ENCODE measurements around the gene ATP5ME. TPM values are rescaled to one million over a fixed set of nuclear protein-coding genes. Genes with fewer than 3 reads are reported as not detected.

Gene ATP5ME
- total RNA-seq, 2 donors from 2014 or later = 108 to 125 TPM

- Mint-ChIP-seq H3K27ac (no peak overlapping the region), H3K9me3 (peaks cover 4 to 12% of the 10 kb centered on the region in 2 donors), H3K27me3 (ENCODE audit: low read depth) (no peaks in the 10 kb centered on the region), H3K36me3 (ENCODE audit: insufficient read depth in 2 of 2) (no peaks in the 10 kb centered on the region), H3K4me1 (ENCODE audit: low read depth) (no peaks in the 10 kb centered on the region), H3K4me3 (no peak overlapping the region)
- ATAC-seq (replicated peaks in 1 of 2) (no peak), DNase-seq (no peak)
Measured at GRCh38 chr4:632926-633325, 41.1 kb downstream of the ATP5ME start.

- ATAC-seq (replicated peaks in 1 of 2) (no peak), DNase-seq (no peak)
- H3K4me1 Mint-ChIP-seq (ENCODE audit: low read depth) = no peaks in the 10 kb centered on the region
- H3K4me3 Mint-ChIP-seq = no peak overlapping the region
- H3K27me3 Mint-ChIP-seq (ENCODE audit: low read depth) = no peaks in the 10 kb centered on the region
- H3K27ac Mint-ChIP-seq = no peak overlapping the region
- peaks cover 4 to 12% of the 10 kb centered on the region in 2 donors for H3K9me3 Mint-ChIP-seq
- H3K36me3 Mint-ChIP-seq (ENCODE audit: insufficient read depth in 2 of 2) = no peaks in the 10 kb centered on the region
Measured at GRCh38 chr4:632196-632790, 41.8 kb downstream of the ATP5ME start.

- DNase-seq = no peak
- Mint-ChIP-seq H3K27me3 (ENCODE audit: low read depth) (no peaks in the 10 kb centered on the region), H3K36me3 (ENCODE audit: insufficient read depth in 2 of 2) (no peaks in the 10 kb centered on the region), H3K27ac (no peak overlapping the region), H3K9me3 (peaks cover 4 to 12% of the 10 kb centered on the region in 2 donors), H3K4me3 (no peak overlapping the region), H3K4me1 (ENCODE audit: low read depth) (no peaks in the 10 kb centered on the region)
- ATAC-seq (replicated peaks in 1 of 2) = no peak
Measured at GRCh38 chr4:630656-631055, 43.4 kb downstream of the ATP5ME start.

GRCh38 chr4:629915-630641, 44.0 kb downstream of the ATP5ME start:
- no peaks in the 10 kb centered on the region for H3K36me3 Mint-ChIP-seq (ENCODE audit: insufficient read depth in 2 of 2)
- no peak for DNase-seq
- H3K4me1 Mint-ChIP-seq (ENCODE audit: low read depth) = no peaks in the 10 kb centered on the region
- no peaks in the 10 kb centered on the region for H3K27me3 Mint-ChIP-seq (ENCODE audit: low read depth)
- no peak overlapping the region for H3K27ac Mint-ChIP-seq
- ATAC-seq (replicated peaks in 1 of 2) = no peak
- peaks cover 4 to 12% of the 10 kb centered on the region in 2 donors for H3K9me3 Mint-ChIP-seq
- H3K4me3 Mint-ChIP-seq = no peak overlapping the region

DNA sequence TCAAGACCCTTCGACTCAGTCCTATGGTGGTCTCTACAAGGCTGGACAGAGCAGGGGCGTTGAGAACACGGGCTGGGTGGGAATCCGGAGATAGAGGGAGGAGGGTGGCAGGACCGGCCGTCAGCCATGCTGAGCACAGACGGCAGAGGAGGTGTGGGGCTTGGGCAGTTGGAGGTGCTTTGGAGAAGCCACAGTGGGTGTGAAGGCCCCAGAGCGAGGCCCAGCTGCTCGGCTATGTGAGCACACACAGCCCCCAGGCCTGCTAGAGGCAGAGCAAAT, 44.5 kb downstream of the ATP5ME start:
- no peaks in the 10 kb centered on the region for H3K36me3 Mint-ChIP-seq (ENCODE audit: insufficient read depth in 2 of 2)
- H3K9me3 Mint-ChIP-seq = peaks cover 4 to 12% of the 10 kb centered on the region in 2 donors
- ATAC-seq (replicated peaks in 1 of 2) (no peak), DNase-seq (no peak)
- H3K4me3 Mint-ChIP-seq = no peak overlapping the region
- H3K27me3 Mint-ChIP-seq (ENCODE audit: low read depth) = peaks cover under 1% of the 10 kb centered on the region
- H3K27ac Mint-ChIP-seq = no peak overlapping the region
- no peaks in the 10 kb centered on the region for H3K4me1 Mint-ChIP-seq (ENCODE audit: low read depth)

DNA sequence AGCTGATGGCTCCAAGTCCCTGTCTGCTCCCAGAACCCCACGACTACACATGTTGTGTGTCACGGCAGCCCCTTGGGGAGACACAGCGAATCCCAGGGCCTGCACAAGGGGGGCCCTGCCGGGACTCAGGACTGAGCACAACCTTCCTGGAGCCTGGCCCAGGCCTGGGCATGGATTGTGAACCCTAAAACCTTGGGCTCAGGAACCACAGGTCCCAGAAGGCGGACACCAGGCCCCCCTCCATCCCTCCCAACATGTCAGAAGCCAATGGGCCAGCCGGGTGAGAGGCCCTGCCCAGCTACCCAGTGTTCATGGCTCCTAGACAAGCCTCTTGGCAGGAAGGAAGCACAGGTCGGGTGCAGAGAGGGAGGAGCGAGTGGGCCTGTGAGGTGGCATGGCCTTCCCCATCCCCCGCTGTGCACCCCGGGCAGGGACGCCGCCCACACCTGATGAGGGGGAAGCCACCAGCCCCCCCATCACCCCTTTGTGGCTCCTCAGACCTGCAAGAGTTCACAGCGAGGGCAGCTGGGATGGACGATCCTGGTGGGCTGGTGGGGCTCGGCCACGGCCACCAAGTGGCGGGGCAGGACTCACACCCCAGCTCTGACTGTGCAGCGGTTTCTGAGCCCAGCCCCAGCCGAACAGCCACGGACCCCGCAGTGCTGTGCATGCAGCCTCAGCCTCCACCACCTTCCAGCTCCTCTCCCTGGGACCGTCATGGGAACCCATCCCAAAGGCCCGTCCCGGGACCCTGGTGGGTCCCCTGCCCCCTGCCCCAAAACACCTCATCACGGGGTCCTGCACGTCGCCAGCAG, 45.0 kb downstream of the ATP5ME start:
- Mint-ChIP-seq H3K27me3 (ENCODE audit: low read depth) (peaks cover 5% of the 10 kb centered on the region), H3K4me1 (ENCODE audit: low read depth) (no peaks in the 10 kb centered on the region), H3K9me3 (peaks cover 4 to 12% of the 10 kb centered on the region in 2 donors), H3K36me3 (ENCODE audit: insufficient read depth in 2 of 2) (no peaks in the 10 kb centered on the region), H3K4me3 (no peak overlapping the region), H3K27ac (no peak overlapping the region)
- DNase-seq (no peak), ATAC-seq (replicated peaks in 1 of 2) (no peak)

- H3K27me3 Mint-ChIP-seq (ENCODE audit: low read depth) = peaks cover 5% of the 10 kb centered on the region
- H3K9me3 Mint-ChIP-seq = peaks cover 4 to 12% of the 10 kb centered on the region in 2 donors
- H3K4me1 Mint-ChIP-seq (ENCODE audit: low read depth) = no peaks in the 10 kb centered on the region
- H3K27ac Mint-ChIP-seq = no peak overlapping the region
- ATAC-seq (replicated peaks in 1 of 2) = no peak
- no peak for DNase-seq
- H3K36me3 Mint-ChIP-seq (ENCODE audit: insufficient read depth in 2 of 2) = no peaks in the 10 kb centered on the region
- H3K4me3 Mint-ChIP-seq = no peak overlapping the region
Measured at GRCh38 chr4:628311-628741, 45.8 kb downstream of the ATP5ME start.

DNA sequence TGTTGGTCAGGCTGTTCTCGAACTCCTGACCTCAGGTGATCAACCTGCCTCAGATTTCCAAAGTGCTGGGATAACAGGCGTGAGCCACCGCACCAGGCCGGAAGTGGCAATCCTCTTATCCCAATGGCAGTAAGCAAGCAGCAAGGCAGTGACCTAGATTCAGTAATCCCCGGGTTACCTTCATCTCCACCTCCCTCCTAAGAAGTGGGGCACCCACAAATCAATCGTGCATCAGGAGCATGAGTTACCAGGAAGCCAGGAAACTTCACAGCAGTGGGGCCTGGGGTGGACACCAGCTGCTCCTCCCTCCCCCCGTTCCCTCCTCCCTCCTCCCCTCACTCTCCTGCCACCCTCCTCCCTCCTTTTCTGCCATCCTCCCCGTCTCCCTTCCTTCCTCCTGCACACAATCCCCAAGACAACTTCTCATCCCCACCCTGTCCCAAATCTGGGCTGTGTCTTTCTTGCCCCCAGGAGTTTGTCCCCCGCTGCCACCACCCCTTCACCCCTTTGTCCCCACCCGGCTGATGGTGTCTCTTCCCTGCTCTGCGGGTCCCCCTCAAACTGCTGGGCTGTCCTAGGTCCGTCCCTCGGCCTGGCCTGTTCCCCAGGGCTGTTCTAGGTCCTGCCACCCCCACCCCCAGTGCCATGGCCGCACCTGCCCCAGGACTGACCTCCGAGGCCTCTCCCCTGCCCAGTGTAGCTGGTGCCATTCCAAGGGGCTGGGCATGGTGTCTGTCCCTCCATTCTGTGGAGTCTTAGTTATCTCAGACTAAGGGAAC, 46.5 kb downstream of the ATP5ME start:
- Mint-ChIP-seq H3K36me3 (ENCODE audit: insufficient read depth in 2 of 2) (no peaks in the 10 kb centered on the region), H3K9me3 (peaks cover 4 to 8% of the 10 kb centered on the region in 2 donors), H3K4me3 (no peak overlapping the region), H3K27me3 (ENCODE audit: low read depth) (peaks cover 5% of the 10 kb centered on the region), H3K27ac (no peak overlapping the region), H3K4me1 (ENCODE audit: low read depth) (no peaks in the 10 kb centered on the region)
- ATAC-seq (replicated peaks in 1 of 2) (no peak), DNase-seq (no peak)

DNA sequence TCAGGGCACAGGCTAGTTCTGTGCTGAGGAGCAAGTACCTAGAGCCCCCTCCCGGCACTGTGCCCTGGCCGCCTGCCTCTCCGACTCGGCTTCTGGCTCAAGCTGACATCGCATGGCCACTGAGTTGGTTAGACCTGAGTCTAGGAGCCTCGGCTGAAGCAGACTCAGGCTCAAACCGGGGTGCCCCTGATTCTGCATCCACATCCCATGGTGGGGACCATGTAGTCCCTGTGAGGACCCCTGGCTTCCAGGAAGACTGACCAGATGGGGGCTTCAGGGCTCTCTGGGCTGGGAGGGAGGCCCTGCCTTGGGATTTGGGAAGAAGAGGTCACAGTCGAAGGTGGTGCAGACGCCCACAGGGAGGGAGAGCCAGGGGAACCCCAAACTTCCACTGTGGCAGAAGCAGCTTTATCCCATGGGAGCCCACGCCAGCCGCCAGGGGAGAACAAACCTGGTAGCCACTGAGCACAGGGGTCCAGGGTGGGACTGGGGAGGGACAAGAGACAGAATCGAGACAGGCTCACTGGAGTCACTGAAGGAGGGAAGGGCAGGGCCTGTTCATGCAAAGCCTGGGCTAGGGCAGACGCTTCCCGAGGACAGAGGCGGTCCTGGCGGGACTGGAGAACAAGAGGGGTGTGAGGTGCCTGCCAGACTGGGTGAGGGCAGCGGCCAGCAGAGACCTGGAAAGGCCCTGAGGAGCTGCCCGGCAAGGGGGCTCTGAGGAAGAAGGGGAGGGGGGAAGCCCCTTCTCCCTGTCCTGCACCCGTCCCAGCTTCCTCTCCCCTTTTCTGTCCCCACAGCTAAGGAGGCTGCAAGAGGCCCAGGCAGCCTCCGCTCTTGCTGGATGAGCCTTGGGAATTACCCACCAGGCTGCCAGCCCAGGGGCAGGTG, 47.6 kb downstream of the ATP5ME start:
- ATAC-seq (replicated peaks in 1 of 2) = no peak
- Mint-ChIP-seq H3K9me3 (peaks cover 2 to 3% of the 10 kb centered on the region in 2 donors), H3K36me3 (ENCODE audit: insufficient read depth in 2 of 2) (no peaks in the 10 kb centered on the region), H3K27me3 (ENCODE audit: low read depth) (peaks cover 5% of the 10 kb centered on the region), H3K4me3 (no peak overlapping the region), H3K27ac (no peak overlapping the region), H3K4me1 (ENCODE audit: low read depth) (no peaks in the 10 kb centered on the region)
- DNase-seq = no peak

GRCh38 chr4:625631-626161, 48.4 kb downstream of the ATP5ME start:
- H3K36me3 Mint-ChIP-seq (ENCODE audit: insufficient read depth in 2 of 2) = no peaks in the 10 kb centered on the region
- ATAC-seq (replicated peaks in 1 of 2) (no peak), DNase-seq (no peak)
- H3K4me3 Mint-ChIP-seq = no peak overlapping the region
- H3K27me3 Mint-ChIP-seq (ENCODE audit: low read depth) = peaks cover 5% of the 10 kb centered on the region
- no peaks in the 10 kb centered on the region for H3K9me3 Mint-ChIP-seq
- H3K27ac Mint-ChIP-seq = no peak overlapping the region
- no peaks in the 10 kb centered on the region for H3K4me1 Mint-ChIP-seq (ENCODE audit: low read depth)

DNA sequence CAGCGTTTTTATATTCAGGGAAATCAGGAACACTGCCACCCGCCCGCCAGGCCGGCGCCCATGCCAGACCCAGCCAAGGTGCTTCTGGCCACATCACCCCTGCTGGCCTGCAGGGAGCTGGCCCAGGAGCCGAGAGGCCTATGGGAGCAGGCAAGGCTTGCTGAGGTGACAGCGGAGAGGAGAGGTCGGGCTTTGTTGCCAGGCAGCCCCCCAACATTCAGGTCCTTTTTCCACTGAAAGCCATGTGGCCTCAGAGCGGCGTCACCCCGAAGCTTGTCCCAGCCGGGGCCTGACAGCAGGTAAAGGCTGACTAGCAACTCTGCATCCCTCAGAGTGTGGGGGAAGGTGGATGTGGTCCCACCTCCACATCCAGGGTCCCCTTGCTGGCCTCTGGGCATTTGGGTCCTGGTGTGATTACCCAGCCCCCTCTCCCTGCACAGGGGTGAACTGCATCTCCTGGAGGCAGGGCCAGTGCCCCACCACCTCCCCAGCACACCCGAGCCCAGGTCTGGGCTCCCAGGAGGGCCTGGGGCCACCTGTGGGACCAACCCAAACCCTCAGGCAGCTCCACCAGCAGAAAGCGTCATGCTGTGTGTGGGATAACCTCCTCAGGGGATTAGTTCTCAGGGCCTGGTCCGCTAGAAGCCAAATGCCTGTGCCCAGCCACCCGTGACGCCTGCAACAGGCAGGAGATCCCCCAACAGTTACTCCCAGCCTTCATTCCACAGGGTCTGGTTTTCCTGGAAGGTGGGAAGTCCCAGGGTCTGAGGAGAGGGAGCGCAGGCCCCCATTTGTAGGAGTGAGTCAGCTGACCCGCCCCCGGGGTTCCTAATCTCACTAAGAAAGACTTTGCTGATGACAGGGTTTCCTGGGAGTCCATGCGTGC, 49.1 kb downstream of the ATP5ME start, which contains the start of gene PDE6B:
Gene PDE6B, plus strand, starts transcription at position 869 of the 886 bp plus-strand sequence. CDS start 54 bp downstream, outside the sequence.
- Mint-ChIP-seq H3K9me3 (no peaks in the 10 kb centered on the region), H3K36me3 (ENCODE audit: insufficient read depth in 2 of 2) (no peaks in the 10 kb centered on the region), H3K27me3 (ENCODE audit: low read depth) (peaks cover 5% of the 10 kb centered on the region), H3K4me3 (no peak within 1 kb of the TSS), H3K27ac (no peak within 1 kb of the TSS), H3K4me1 (ENCODE audit: low read depth) (no peaks in the 10 kb centered on the region)
- ATAC-seq (replicated peaks in 1 of 2) (no peak), DNase-seq (no peak)

Measured in activated T-cell treated with anti-CD3 and anti-CD28 coated beads, Interleukin-2, amount 50 U/mL, for 72 hours (primary cell).